ENCODE results near the gene PRKCA. TPM values are rescaled to one million over a fixed set of nuclear protein-coding genes. Genes with fewer than 3 reads are reported as not detected.
A peak's percentile ranks its signal among the peaks of the same experiment; 100 is the strongest.

Gene PRKCA
- total RNA-seq, 1 donor from 2014 or later = 4.7 TPM

DNA sequence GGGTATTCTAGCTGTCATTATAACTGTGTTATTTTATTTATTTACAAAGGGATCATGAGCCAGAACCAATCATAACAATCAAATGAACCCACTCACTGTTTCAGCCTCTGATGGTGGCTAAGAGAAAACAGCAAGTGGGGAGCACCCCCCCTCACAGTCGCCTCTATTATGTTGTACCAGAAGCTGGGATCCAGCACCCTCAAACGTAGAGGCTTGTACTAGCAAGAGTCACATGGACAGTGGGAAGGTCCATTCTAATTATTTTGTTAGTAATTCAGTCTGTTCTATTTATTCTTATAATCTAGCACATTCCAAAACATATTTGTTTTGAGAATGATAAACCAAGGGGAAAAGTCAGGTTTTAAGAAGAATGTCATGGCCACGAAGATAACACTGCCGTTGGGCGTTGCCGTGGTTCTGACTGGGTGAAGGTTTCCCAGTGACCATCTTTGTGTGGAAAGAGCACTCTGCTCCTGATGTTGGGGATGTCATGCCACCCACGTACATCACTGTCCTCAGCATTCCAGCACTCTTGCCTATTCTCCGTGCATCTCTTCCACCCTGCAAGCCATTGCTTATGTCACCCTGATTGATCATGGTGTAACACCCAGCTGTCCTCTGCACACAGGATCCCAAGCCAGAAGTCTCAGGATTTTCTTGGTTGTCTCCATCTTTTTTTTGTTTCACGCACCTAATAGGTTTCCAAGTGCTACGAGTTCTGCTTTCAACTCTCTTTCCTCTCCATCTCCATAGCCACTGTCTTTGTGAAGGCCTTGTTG, 205.8 kb downstream of the PRKCA start:
- FAIRE-seq (no peak), DNase-seq (ENCODE audit: low read depth) (no peak)
- TF ChIP-seq, protein P1, sequence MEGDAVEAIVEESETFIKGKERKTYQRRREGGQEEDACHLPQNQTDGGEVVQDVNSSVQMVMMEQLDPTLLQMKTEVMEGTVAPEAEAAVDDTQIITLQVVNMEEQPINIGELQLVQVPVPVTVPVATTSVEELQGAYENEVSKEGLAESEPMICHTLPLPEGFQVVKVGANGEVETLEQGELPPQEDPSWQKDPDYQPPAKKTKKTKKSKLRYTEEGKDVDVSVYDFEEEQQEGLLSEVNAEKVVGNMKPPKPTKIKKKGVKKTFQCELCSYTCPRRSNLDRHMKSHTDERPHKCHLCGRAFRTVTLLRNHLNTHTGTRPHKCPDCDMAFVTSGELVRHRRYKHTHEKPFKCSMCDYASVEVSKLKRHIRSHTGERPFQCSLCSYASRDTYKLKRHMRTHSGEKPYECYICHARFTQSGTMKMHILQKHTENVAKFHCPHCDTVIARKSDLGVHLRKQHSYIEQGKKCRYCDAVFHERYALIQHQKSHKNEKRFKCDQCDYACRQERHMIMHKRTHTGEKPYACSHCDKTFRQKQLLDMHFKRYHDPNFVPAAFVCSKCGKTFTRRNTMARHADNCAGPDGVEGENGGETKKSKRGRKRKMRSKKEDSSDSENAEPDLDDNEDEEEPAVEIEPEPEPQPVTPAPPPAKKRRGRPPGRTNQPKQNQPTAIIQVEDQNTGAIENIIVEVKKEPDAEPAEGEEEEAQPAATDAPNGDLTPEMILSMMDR (IDR thresholded peaks at IDR 0.05; ENCODE audit: insufficient read depth, low read length, severe bottlenecking) = no peak
- no peaks in the 10 kb centered on the region for H3K27me3 ChIP-seq (ENCODE audit: control insufficient read depth, insufficient read depth, low read length)
- no peak overlapping the region for H3K4me3 ChIP-seq (ENCODE audit: low read depth, low read length)
- H3K36me3 ChIP-seq (ENCODE audit: control insufficient read depth, insufficient read depth, low read length) = no peaks in the 10 kb centered on the region

DNA sequence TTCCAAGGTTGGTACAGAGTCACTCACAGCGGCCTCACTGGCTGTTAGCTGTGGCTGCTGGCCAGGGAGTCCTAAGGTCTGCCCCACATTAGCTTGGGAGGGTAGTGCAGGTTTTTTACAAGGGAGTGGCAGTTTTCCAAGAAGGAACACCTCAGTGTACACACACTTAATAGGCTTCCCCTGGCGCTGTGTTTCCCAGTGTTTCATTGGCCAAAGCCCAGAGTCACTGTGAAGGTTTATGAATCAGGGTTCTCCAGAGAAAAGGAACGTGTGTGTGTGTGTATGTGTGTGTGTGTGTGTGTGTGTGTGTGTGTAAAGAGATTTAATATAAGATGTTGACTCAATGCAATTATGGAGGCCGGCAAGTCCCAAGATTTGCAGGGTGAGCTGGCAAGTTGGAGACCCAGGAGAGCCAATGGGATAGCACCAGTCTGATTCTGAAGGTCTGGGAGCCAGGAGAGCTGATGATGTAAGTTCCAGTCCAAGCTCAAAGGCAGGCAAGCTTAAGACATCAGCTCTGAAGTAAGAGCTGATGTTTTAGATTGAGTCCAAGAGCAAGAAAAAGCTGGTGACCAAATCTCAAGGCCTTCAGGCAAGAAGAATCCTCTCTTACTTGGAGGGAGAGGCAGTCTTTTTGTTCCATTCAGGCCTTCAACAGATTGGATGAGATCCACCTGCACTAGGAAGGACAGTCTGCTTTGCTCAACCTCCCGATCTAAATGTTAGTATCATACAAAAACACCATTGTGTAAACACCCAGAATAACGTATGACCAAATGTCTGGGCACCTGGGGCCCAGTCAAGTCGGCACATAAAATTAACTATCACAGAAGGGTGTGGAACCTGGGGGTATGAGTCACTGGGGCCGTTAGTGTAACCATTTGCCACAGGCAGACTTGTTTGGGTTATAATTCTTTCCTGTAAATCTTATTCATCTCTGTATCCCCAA, 206.8 kb downstream of the PRKCA start:
- DNase-seq (ENCODE audit: low read depth) = peak; percentile 93
- Histone ChIP-seq H3K27me3 (ENCODE audit: control insufficient read depth, insufficient read depth, low read length) (no peaks in the 10 kb centered on the region), H3K36me3 (ENCODE audit: control insufficient read depth, insufficient read depth, low read length) (no peaks in the 10 kb centered on the region), H3K4me3 (ENCODE audit: low read depth, low read length) (no peak overlapping the region)
- peak; percentile 7 for FAIRE-seq
- TF ChIP-seq, protein P1 (IDR thresholded peaks at IDR 0.05; ENCODE audit: insufficient read depth, low read length, severe bottlenecking) = no peak

DNA sequence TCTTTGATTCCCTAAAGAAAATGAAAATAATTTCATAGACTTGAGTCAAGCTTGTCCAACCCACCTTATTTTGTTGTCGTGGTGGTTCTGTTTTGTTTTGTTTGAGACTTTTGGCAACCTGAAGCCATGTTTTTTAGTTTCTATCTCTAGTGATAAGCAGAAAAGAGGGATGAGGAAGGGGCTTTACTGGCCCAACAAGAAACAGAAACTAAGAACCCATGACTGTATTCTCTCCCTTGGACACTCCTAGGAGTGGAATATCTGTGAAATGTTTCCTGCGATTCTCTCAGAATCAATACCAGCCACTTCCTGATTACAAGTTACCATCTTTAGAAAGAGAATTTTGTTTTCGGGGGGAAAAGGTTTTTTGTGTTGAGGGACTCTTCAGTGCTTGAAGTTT, 207.5 kb downstream of the PRKCA start:
- Histone ChIP-seq H3K36me3 (ENCODE audit: control insufficient read depth, insufficient read depth, low read length) (no peaks in the 10 kb centered on the region), H3K4me3 (ENCODE audit: low read depth, low read length) (no peak overlapping the region), H3K27me3 (ENCODE audit: control insufficient read depth, insufficient read depth, low read length) (no peaks in the 10 kb centered on the region)
- no peak for DNase-seq (ENCODE audit: low read depth)
- TF ChIP-seq, protein P1 (IDR thresholded peaks at IDR 0.05; ENCODE audit: insufficient read depth, low read length, severe bottlenecking) = no peak
- no peak for FAIRE-seq

DNA sequence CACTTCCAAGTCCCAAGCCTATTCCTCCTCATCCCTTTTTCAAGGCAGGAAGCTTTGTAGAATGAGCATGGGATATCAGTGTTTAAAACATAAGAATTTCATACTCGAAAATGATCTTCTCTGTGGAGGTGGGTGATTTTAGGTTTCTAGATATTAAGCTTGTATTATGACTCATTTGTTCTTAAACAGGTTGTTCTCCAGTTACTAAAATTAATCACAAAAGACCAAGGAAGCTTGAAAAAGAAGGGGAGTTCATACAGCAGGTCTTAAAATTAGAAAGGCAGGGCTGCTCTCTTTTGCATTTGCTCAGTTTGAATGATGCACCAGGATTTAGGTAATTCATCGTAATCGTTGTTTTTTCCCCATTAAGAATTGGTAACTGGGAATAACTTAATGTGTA, 208.7 kb downstream of the PRKCA start:
- no peak for FAIRE-seq

DNA sequence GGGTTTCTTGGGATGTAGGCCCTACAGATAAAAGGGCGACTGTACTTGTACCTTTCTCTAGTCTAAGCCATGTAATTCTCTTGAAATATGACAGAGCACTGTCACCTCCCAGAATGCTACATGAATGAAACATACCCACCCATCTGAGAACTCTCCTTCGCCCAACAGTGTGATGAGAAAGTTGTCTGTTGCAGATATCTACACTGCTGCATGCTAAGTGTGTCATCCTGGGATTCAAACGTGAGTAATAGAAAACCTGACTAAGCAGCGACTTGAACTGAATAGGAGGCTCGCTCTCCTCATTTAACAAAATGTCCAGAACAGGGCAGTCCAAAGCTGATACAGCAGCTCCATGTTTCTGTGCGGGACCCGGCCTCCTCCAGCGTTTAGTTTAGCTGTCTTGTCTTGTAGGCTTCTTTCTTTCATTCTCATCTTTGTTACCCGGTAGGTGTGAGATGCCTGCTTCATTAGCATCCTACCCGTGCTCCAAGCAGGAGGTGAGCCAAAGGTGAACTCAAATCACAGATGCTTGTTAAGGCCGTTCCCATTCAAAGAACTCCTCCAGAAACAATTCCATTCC, 211.9 kb downstream of the PRKCA start:
- peak; percentile 75 for DNase-seq (ENCODE audit: low read depth)
- no peak overlapping the region for H3K4me3 ChIP-seq (ENCODE audit: low read depth, low read length)
- H3K36me3 ChIP-seq (ENCODE audit: control insufficient read depth, insufficient read depth, low read length) = no peaks in the 10 kb centered on the region
- TF ChIP-seq, protein P1 (IDR thresholded peaks at IDR 0.05; ENCODE audit: insufficient read depth, low read length, severe bottlenecking) = no peak
- H3K27me3 ChIP-seq (ENCODE audit: control insufficient read depth, insufficient read depth, low read length) = no peaks in the 10 kb centered on the region
- no peak for FAIRE-seq

More for the DNA sequence above, 208.7 kb downstream of the PRKCA start:
- Histone ChIP-seq H3K36me3 (ENCODE audit: control insufficient read depth, insufficient read depth, low read length) (no peaks in the 10 kb centered on the region), H3K27me3 (ENCODE audit: control insufficient read depth, insufficient read depth, low read length) (no peaks in the 10 kb centered on the region), H3K4me3 (ENCODE audit: low read depth, low read length) (no peak overlapping the region)
- peak; percentile 56 for DNase-seq (ENCODE audit: low read depth)
- TF ChIP-seq, protein P1 (IDR thresholded peaks at IDR 0.05; ENCODE audit: insufficient read depth, low read length, severe bottlenecking) = no peak
